T-helper 1 cell (primary cell): Measurements from ENCODE around the gene CNPY2.
"Not testable (repeated sequence)": the region's sequence is repeated elsewhere in the genome, so short reads cannot be mapped to it uniquely, and the experiment has no call there.

Source experiments
- DNase-seq, 5 donors: peaks; one replicate each; pipeline ENCODE4 v3.0.0-alpha.2; 2012 to 2020

CNPY2 gene

DNA sequence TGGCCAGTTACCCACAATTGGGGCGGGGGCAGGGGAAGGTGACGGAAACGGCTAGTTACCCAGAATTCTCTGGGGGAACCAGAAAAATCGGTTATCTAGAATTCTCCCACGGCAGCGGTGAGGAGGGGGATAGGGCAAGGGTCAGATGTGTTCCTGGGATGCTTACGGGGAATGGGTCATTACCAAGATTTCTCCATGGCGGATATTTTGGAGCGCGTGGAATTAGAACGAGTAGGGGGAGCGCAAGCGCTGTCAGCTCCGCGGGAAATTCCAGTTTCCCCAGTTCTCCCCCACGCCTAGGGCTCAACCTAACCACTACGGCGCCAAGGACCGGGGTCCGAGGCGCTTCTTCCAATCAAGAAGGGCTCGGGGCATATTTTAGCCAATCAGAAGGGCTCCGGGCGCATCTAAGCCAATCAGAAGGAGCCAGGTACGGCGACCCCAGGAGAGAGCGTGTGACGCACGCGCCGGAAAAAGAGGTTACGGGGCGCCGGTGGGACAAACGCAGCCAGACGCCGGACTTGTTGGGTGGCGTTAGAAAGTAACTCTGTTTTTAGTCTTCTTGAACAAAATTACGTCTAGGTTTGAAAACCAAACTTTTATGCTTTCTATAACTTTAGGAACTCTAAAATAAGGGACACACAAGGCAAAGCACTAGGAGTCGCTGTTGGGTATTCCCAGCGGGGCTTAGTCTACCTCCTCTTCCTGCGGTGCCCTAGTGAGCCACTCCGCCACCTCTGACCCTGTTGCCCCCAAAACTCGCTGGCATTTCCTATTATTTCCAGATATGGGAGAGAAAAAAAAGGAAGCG is 18.1 kb upstream of the CNPY2 start, which contains the start of gene PAN2:
Gene PAN2 (minus strand): TSS at position 322 of the 811 bp plus-strand sequence. CDS start 906 bp downstream, outside the sequence.
- DNase-seq = peak; percentile 80 to 98 (median 87)

DNA sequence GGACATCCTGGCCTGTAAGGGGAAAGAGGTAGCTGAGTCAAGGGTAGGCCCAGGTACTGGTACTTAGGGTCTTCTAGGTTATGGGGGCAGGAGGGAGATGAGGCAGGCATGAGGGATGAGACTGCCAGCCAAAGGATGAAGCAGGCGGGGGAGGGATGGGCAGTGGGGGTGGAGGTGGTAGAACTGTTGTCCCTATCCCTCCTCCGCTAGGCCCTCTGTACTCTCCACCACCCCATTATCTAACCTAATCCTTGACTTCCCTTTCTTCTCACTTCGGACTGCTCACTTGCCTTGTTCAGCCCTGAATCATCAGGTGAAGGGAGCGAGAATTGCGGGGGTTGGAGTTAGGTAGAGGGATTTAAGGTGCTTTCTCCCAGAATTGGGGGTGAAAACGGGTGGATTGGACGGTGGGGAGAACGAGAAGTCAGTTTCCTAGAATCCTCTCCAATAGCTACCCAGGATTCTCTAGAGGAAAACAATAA is 17.4 kb upstream of the CNPY2 start:
- no peak for DNase-seq

DNA sequence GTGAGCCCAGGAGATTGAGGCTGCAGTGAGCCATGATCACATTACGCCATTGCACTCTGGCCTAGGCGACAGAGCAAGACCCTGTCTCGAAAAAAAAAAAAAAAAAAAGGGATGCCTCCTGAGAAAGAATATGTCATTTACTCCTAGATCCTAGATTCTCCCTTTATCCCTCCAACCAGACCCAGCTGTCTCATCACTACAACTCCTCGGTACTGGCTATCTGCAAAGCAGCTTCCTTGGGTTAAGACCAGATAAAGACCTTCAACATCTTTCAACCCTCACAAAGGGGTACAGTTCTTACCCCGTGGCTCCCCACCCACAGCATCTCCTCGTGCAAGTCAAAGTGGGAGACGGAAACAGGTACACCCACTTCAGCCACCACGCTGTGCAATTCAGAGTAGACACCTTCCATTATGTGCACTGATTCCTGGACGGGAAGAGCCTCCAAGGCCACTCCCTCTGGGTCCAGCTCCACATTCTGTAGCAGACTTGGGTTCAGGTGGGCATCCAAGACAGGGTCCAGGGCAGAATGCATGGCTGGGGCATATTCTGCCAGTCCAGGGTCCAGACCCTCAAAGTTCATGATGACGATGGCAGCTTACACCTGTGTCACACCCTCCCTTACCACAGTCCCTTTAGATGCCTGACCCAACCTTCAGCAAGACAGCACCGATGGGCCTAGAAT is 16.9 kb upstream of the CNPY2 start:
- DNase-seq = no peak

DNA sequence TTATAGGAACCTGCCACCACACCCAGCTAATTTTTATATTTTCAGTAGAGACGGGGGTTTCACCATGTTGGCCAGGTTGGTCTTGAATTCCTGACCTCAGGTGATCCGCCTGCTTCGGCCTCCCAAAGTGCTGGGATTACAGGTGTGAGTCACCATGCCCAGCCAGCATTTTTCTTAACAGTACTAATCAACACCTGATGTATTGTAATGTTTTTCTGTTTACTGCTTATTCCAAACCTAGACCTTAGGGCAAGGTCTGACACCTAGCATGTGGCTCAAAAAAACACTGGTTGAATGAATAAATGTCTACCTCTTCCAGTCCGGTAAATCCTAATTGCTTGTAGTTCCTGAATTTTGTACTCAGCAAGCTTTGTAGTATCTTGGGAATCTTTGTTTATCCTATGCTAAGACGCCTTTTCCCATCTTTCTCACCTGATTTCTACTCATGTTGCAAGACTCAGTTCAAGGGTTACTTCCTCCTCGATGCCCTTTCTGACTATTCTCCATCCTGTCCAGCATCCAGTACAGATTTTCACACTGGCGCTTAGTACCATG is 15.2 kb upstream of the CNPY2 start:
- no peak for DNase-seq

DNA sequence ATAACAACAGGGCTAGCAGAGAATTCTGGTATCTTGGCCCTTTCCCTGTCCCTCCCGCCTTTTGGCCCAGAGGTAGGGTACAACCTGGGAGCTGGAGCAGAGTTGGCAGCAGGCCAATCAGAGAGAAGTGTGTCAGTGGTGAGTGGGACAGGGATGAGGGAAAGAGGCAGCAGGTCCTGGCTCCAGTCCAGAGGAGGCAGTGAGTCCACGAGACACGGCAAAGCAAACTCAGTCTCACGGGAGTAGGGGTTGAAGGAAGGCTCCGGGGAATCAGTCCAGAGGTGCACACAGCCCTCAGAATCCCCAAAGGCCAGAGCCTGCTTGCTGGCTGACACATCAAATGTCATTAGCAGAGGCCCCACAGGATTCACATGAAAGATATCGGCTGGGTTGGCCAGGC is 10.7 kb upstream of the CNPY2 start:
- no peak for DNase-seq

DNA sequence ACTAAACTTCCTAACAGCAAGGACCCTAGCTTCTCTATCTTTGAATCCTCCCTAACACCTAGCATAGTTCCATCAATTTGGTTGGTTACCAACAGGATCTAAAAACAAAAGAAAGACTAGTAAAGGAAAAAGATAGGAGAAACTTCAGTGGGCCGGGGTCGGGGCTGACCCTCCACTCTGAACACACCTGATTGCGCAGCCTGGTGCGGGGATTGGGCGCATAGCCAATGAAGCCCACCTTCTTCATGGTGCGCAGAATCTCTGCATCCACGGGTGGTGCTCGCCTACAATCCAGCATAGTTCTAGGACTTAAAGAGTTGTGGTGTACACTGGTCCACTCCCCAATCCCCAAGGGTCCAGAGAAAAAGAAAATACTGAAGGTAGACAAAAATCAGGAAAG is 10.3 kb upstream of the CNPY2 start:
- DNase-seq = no peak

DNA sequence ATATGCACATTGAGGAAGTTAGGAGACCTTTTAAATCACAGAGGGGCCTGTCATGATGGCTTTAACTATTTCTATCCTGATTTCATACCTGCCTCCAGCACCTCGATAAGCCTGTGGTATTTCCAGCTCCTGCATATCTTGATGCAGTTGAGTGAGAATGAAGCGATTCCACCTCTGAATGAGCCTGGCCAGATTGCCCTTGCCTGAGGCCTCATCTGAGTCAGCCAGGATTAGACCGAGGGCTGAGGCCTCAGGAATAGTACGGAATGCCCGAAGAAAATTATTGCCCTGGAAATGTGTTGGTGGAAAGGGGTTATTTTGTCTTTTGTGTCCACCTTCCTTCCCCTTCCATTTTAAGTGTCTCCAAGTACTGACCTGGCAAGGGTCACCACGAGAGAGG is 8.4 kb upstream of the CNPY2 start:
- no peak for DNase-seq

DNA sequence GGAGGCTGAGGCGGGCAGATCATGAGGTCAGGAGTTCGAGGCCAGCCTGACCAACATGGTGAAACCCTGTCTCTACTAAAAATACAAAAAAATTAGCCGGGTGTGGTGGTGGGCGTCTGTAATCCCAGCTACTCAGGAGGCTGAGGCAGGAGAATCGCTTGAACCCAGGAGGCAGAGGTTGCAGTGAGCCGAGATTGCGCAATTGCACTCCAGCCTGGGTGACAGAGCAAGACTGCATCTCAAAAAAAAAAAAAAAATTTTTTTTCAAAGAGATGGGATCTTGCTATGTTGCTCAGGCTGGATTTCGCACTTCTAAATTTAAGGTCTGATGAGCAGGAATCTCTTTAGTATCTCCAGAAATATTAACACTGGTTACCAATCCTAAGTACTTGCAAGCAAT is 5.8 kb upstream of the CNPY2 start:
- not testable (repeated sequence) for DNase-seq

DNA sequence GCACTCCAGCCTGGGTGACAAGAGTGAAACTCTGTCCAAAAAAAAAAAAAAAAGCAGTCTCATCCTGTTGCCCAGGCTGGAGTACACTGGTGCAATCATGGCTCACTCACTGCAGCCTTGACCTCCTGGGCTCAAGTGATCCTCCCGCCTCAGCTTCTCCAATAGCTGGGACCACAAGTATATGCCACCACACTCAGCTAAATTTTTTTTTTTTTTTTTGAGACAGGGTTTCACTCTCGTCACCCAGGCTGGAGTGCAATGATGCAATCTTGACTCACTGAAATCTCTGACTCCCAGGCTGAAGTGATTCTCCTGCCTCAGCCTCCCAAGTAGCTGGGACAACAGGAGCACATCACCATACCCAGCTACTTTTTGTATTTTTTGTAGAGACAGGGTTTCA is 5.2 kb upstream of the CNPY2 start:
- DNase-seq = peak in 1 of 5 donors; percentile 32

DNA sequence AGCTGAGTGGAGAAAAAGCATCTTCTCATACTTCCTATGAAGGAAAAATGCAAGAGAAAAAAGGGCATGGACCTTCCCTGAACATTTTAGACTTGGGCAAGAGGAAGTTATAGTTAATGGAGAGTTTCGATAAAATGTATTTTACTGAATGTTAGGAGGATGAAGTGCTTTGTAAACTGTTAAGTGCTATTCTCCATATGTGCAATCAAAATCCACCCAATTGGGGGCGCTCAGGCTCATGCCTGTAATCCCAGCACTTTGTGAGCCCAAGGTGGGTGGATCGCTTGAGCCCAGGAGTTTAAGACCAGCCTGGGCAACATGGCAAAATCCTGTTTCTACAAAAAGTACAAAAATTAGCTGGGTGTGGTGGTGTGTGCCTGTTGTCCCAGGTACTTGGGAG is 1.9 kb upstream of the CNPY2 start:
- DNase-seq = no peak

DNA sequence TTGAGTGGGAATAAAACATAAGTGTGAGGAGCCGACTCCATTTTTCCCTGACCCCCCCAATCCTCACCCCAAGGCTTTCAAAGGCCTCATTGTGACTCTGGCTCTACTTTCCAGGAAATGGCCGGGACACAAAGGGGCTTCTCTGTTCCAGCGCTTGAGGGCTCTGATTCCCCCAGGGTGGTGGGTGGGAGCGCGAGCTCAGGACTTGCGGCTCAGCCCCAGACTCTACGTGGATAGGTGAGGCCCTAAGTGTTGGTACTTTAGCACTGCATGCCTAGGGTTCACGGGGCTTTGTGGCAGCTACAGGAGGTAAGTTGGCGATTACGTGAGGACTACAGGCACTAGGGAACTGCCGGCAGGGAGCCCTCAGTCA is 553 bp downstream of the CNPY2 start:
- no peak for DNase-seq

DNA sequence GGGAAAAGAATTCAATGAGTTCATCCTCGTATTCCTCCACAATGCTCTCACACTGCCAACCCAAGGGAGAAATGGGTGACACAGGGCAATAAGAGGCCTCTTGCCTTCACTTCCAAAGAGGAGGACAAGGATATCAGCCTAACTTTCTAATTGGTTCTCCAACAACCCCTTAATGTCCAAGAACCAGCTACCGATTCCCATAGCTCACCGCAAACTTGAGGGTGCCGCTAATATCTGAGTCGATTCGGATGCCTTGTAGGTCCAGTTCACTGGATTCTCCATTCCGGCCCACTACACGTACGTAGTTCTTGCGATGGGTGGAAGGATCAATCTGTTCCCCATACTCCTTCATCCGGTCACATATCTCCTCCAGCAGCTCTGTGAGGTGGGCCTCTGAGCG is 4.8 kb downstream of the CNPY2 start:
- no peak for DNase-seq

DNA sequence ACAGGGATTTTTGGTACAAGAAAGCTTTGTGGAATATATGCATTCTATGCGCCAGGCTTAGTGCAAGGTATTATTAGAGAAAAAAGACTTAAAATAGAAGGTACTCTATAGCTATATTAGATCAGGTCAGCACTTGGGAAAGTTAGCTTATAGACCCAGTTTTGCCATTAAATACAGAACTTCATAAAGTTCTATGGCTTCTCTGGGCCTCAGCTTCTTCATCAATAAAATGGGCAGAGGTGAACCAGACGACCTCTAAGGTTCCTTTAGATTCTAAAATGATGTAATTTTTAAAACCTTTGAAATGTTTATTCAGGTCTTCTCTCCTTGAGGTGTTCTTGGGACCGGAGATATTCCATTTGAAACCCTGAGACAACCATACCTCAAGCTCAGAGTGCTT is 7.1 kb downstream of the CNPY2 start:
- DNase-seq = no peak

DNA sequence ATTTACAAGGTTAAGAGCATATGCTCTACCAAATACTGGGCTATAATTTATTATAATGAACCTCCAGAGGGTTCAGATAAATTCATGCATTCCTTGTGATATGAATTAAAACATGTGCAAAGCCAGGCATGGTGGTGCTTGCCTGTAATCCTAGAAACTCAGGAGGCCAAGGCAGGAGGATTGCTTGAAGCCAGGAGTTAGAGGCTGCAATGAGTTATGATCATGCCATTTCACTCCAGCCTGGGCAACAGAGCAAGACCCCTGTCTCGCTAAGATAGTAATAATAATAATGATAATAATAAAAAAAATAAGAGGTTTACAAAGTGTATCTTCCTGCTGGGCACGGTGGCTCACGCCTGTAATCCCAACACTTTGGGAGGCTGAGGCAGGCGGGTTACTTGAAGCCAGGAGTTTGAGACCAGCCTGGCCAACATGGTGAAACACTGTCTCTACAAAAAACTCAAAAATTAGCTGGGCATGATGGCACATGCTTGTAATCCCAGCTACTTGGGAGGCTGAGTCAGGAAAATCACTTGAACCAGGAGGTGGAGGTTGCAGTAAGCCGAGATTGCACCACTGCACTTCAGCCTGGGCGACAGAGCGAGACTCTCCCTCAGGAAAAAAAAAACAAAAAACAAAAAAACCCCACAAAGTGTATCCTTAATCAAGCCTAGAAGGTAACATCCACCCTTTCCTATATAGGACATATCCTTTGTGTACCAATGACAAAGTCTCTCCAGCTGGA is 8.4 kb downstream of the CNPY2 start:
- DNase-seq = no peak

DNA sequence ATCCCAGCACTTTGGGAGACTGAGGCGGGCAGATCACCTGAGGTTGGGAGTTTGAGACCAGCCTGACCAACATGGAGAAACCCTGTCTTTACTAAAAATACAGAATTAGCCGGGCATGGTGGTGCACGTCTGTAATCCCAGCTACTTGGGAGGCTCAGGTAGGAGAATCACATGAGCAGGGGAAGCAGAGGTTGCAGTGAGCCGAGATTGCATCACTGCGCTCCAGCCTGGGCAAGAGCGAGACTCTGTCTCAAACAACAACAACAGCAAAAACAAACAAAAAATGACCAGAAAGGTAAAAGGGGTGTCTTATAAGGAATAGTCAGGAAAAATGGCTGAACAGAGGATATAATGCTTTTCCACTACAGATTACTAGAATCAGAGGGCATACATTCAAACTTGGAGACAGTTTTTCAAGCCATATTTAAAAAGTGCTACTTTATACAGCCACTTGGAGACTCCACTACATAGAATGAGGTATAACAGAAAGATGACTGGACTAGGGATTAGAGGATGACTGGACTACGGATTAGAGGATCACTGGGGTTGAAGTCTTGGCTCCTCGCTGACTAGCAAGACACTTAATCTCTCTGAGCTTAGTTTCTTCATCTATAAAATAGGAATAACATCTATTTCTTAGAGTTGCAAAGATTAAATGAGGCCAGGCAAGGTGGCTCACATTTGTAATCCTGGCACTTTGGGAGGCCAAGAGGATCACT is 10.8 kb downstream of the CNPY2 start:
- DNase-seq = no peak

DNA sequence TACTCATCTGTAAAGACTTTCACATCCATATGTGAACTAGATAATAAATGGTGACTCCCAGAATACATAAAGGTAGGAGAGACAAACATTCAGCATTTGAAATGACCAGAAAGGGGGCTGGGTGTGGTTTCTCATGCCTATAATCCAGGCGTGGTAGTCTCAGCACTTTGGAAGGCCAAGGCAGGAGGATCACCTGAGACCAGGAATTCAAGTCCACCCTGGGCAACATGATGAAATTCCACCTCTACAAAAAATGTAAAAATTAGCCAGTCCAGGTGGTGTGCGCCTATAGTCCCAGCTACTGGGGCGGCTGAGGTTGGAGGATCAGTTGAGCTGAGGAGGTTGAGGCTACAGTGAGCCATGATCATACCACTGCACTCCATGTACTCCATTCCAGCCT is 11.5 kb downstream of the CNPY2 start:
- DNase-seq = no peak

DNA sequence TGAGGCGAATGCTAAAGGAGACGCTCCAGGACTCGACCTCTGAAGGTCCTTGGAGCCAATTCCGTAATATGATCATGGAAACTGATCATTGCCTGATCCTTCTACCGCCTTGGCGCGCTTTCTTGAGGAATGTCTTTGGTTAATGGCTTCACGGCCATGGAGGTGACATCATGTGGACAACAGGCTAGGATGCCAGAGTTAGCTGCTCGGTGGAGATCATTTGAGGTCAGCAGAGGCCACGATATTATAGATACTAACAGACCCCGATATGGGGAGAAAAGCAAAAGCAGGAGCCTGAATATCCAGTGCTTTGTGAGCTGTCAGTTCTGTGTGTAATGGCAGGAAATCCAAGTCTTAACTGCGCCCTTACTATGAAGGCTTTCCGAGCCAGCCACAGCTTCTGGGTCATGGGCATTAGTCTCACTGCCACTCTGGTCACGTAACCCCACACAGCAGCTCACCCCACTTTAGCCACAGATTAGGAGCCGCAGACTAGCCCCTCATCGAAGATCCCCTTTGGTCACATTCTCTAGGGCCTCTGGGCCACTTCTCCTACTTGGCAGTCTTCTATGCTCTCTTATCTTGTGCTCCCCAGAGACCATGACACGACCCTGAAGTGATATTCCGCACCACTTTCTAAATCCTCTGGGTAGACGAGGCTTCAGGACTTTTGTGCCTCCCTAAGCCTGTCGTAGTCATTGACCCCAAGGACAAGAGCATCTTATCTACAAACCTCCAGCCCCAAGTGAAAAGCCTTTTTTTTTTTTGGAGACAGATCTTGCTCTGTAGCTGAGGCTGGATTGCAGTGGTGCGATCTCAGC is 14.9 kb downstream of the CNPY2 start:
- DNase-seq = no peak

DNA sequence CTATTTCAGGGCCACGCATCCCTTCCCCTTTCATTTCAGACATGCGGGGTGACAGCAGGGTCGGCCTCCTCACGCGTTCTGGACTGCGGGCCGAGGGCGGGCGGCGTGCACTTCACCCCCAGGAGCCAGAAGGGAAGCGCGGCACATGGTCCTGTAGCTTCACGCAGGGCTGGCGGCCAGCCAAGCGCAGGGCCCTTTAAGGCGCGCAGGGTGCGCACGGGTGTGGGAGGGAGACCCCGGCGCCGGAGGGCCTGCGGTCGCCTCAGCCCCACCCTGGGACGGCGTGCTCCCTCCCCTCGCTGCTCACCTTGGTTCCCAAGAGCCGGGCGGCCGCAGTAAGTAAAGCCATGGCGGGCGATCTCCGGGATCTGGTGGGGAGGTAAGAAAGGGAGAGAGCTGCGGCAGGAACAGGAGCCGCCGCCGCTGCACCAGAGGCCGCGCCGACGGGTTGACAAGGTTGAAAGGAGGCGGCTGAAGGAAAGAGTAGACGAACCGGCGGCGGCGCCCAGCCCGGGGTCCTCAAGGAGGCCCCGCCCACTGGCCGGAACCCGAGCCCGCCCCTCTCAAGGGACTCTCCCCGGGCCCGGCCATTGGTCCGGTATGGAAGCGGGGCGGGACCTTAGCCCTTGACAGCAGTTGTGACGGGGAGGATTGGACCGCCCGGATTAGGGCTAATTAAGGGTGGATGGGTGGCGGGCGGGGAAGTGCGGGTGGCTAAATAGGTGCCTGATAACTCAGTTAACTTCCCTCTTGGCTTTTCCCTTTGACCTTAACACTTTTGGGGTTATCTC is 15.7 kb downstream of the CNPY2 start, which contains the start of gene CS:
Gene CS (minus strand): TSS at position 478 of the 791 bp plus-strand sequence. CDS start 129 bp downstream, at position 349.
- peak; percentile 98 to 99 (median 99) for DNase-seq

DNA sequence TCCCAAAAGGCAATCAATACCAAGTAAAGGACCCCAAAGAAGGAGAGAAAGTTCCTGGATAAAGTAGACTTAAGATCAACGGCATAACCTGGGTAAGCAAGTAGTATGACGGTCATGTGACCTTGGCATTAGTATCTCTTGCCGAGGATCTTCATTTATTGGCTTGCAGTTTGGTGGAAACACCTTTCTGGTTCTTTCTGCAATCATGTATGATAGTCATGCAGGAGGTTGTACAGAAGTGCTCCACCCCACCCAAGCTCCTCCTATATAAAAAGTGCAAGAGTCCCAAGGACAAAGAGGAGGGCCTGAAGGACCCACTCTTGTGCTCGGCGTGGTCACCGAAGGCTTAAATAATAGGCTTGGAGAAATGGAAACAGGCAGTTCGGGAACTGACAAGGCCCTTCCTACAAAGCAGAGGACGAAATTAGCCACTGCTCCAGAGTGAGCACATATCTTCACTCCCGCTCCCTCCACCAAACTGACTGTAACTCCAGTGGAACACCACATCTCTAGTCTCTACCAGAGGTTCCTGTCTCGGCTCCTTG is 16.4 kb downstream of the CNPY2 start:
- peak in 4 of 5 donors; percentile 3 to 43 (median 20) for DNase-seq

DNA sequence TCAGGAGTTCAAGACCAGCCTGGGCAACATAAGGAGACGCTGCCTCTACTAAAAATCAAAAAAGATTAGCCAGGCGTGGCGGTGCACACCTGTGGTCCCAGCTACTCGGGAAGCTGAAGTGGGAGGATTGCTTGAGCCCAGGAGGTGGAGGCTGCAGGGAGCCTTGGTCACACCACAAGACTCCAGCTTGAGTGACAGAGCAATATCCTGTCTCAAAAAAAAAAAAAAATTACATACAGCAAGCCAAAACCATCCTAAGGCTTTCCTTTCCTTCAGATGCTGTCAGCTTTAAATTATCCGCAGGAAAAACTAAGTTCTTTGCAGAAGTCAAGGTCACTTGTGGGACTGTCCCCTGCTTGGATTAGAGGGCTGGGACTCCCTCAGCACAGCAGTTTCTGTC is 17.0 kb downstream of the CNPY2 start:
- no peak for DNase-seq
